GM23338 (cell line): ENCODE results near the gene ZBBX. TPM values are rescaled to one million over a fixed set of nuclear protein-coding genes. Genes with fewer than 3 reads are reported as not detected.

Source experiments
- ATAC-seq: fragments of 200-7000 bp; cut with Tn5 transposase; 3 replicates; pipeline ENCODE4 v1.9.1; 2020
- DNase-seq: peaks from one replicate; pipeline ENCODE4 v3.0.0-alpha.2; 2015; ENCODE audit warnings: low spot score
- H2AFZ ChIP-seq: fragments of 200-600 bp; sonication (generic); 2 replicates; pipeline ENCODE4 v1.8.0; 2016; ENCODE audit warnings: antibody characterized with exemption, mild to moderate bottlenecking, moderate library complexity
- H3F3A ChIP-seq: fragments of 200-600 bp; sonication (generic); replicated peaks from 2 replicates; pipeline ENCODE4 v1.8.0; 2017; ENCODE audit warnings: antibody characterized with exemption, mixed run types, low read depth
- H3K27ac ChIP-seq: fragments of 200-600 bp; sonication (generic); 2 replicates; pipeline ENCODE4 v1.6.1; 2016; ENCODE audit warnings: low read depth
- H3K27me3 ChIP-seq: fragments of 200-600 bp; sonication (generic); 2 replicates; pipeline ENCODE4 v1.8.0; 2016; ENCODE audit warnings: mild to moderate bottlenecking, mixed run types, moderate library complexity; ENCODE audit not compliant: insufficient read depth
- H3K36me3 ChIP-seq: fragments of 200-600 bp; sonication (generic); 2 replicates; pipeline ENCODE4 v1.8.0; 2016; ENCODE audit warnings: mild to moderate bottlenecking; ENCODE audit not compliant: insufficient read depth
- H3K4me1 ChIP-seq: fragments of 200-600 bp; sonication (generic); 2 replicates; pipeline ENCODE4 v1.8.0; 2016; ENCODE audit warnings: mild to moderate bottlenecking, moderate library complexity; ENCODE audit not compliant: insufficient read depth
- H3K4me2 ChIP-seq: fragments of 200-600 bp; sonication (generic); 2 replicates; pipeline ENCODE4 v1.7.1; 2017; ENCODE audit warnings: mixed run types
- H3K4me3 ChIP-seq: fragments of 200-600 bp; sonication (generic); 2 replicates; pipeline ENCODE4 v1.6.1; 2016; ENCODE audit warnings: mixed run types
- H3K79me2 ChIP-seq: fragments of 200-600 bp; sonication (generic); replicated peaks from 2 replicates; pipeline ENCODE4 v1.8.0; 2017; ENCODE audit warnings: mild to moderate bottlenecking; ENCODE audit not compliant: insufficient read depth
- H3K9me2 ChIP-seq: fragments of 200-600 bp; sonication (generic); 2 replicates; pipeline ENCODE4 v1.8.0; 2017; ENCODE audit not compliant: insufficient read depth
- H4K20me1 ChIP-seq: fragments of 200-600 bp; sonication (generic); replicated peaks from 2 replicates; pipeline ENCODE4 v1.8.0; 2017; ENCODE audit warnings: mild to moderate bottlenecking; ENCODE audit not compliant: insufficient read depth
- H3K27ac Mint-ChIP-seq: 2 replicates; pipeline ENCODE4 v1.8.0; 2020; ENCODE audit warnings: inconsistent platforms, mild to moderate bottlenecking, moderate library complexity, mixed read lengths
- H3K27me3 Mint-ChIP-seq: 3 replicates; pipeline ENCODE4 v1.8.0; 2022; ENCODE audit warnings: low read depth, mild to moderate bottlenecking, moderate library complexity, mixed read lengths, inconsistent platforms; ENCODE audit not compliant: insufficient read depth, poor library complexity
- H3K36me3 Mint-ChIP-seq: 3 replicates; pipeline ENCODE4 v1.8.0; 2021; ENCODE audit warnings: low read depth, mild to moderate bottlenecking, inconsistent platforms, moderate library complexity, mixed read lengths
- H3K4me1 Mint-ChIP-seq: 3 replicates; pipeline ENCODE4 v1.8.0; 2020; ENCODE audit warnings: mild to moderate bottlenecking, inconsistent platforms, mixed read lengths
- H3K4me3 Mint-ChIP-seq: 3 replicates; pipeline ENCODE4 v1.8.0; 2021; ENCODE audit warnings: moderate library complexity, mild to moderate bottlenecking, inconsistent platforms, mixed read lengths
- H3K9me3 Mint-ChIP-seq: 3 replicates; pipeline ENCODE4 v1.8.0; 2020; ENCODE audit warnings: moderate library complexity, mild to moderate bottlenecking, inconsistent platforms, mixed read lengths
- EZH2phosphoT487 ChIP-seq: fragments of 200-600 bp; sonication (generic); IDR thresholded peaks from one replicate; pipeline ENCODE4 v1.8.1; 2018; ENCODE audit warnings: antibody characterized with exemption; ENCODE audit not compliant: unreplicated experiment
- JUNB ChIP-seq: IDR thresholded peaks from one replicate; pipeline ENCODE4 v1.6.1; 2016; ENCODE audit warnings: antibody characterized with exemption; ENCODE audit not compliant: unreplicated experiment
- NANOG ChIP-seq: IDR thresholded peaks from 2 replicates; pipeline ENCODE4 v1.6.1; 2016; ENCODE audit warnings: antibody characterized with exemption, borderline replicate concordance
- POLR2AphosphoS5 ChIP-seq: IDR thresholded peaks from 2 replicates; pipeline ENCODE4 v1.6.1; 2016; ENCODE audit warnings: antibody characterized with exemption, low read depth
- ZNF331 ChIP-seq: fragments of 250-450 bp; sonication (Bioruptor Pico); IDR thresholded peaks from 2 replicates; pipeline ENCODE4 v1.5.0; 2020; ENCODE audit warnings: low read depth, mild to moderate bottlenecking, moderate library complexity
- polyA plus RNA-seq: library from polyadenylated mRNA; unstranded; fragments of >200 nt; fragmentation: Nextera tagmentation; extraction: Ambion mirVana; gene quantifications from 2 replicates; pipeline ENCODE4 v1.2.1, GENCODE V29; 2016
- total RNA-seq: library from RNA; depleted of rRNA; stranded (reverse); fragments of >200 nt; shearing (Covaris generic); gene quantifications from 2 replicates; pipeline ENCODE4 v1.2.3, GENCODE V29; 2014
- TF ChIP-seq, protein P1 (sequence below), 2 experiments: fragments of 200-600 bp in 1 of 2; sonication (generic) in 1 of 2; conservative IDR thresholded peaks; 2 replicates each; pipeline versions ENCODE4 v1.5.1 to v1.6.1; 2016 to 2017; ENCODE audit warnings: antibody characterized with exemption in 2 of 2, low read depth in 2 of 2, mild to moderate bottlenecking in 2 of 2, moderate library complexity in 1 of 2
- TF ChIP-seq, protein P2 (sequence below): fragments of 250-450 bp; sonication (Bioruptor Pico); IDR thresholded peaks from 2 replicates; pipeline ENCODE4 v1.5.0; 2020; ENCODE audit warnings: mild to moderate bottlenecking, moderate library complexity
- TF ChIP-seq, protein P3 (sequence below): IDR thresholded peaks from one replicate; pipeline ENCODE4 v1.6.1; 2018; ENCODE audit warnings: antibody characterized with exemption; ENCODE audit not compliant: unreplicated experiment

Gene ZBBX
- total and polyA plus RNA-seq, 2 experiments from 2014 or later, result 0.90 to 1.1 TPM

DNA sequence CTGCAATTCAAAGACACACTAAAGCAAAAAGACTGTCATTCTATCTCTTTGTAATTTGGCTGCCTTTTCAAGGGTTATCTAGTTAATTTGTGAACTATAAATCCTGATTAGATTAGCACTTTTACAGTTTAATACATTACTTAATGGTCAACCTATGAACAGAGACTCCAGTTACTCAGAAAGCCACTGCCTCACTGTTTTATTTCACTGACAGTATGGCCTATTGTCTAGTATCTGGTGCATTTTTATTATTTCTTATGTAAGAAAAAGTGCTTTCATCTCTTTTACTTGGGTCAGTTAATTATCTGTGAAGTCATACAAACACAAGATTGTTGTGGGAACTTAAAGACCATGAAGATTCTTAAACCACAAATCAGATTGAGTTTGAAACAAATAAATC, 133.8 kb downstream of the ZBBX start:
- H2AFZ ChIP-seq, result no peak overlapping the region
- H4K20me1 ChIP-seq, result no peaks in the 10 kb centered on the region
- H3K36me3 Mint-ChIP-seq, result no peaks in the 10 kb centered on the region; the same call in 2 of the 3 replicates
- TF ChIP-seq POLR2AphosphoS5 (no peak), JUNB (no peak), NANOG (no peak), ZNF331 (CRISPR knock-in tag) (no peak), EZH2phosphoT487 (no peak)
- TF ChIP-seq, protein P1, sequence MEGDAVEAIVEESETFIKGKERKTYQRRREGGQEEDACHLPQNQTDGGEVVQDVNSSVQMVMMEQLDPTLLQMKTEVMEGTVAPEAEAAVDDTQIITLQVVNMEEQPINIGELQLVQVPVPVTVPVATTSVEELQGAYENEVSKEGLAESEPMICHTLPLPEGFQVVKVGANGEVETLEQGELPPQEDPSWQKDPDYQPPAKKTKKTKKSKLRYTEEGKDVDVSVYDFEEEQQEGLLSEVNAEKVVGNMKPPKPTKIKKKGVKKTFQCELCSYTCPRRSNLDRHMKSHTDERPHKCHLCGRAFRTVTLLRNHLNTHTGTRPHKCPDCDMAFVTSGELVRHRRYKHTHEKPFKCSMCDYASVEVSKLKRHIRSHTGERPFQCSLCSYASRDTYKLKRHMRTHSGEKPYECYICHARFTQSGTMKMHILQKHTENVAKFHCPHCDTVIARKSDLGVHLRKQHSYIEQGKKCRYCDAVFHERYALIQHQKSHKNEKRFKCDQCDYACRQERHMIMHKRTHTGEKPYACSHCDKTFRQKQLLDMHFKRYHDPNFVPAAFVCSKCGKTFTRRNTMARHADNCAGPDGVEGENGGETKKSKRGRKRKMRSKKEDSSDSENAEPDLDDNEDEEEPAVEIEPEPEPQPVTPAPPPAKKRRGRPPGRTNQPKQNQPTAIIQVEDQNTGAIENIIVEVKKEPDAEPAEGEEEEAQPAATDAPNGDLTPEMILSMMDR (conservative IDR thresholded peaks at IDR 0.05; ENCODE audit: low read depth in 2 of 2), result no peak
- TF ChIP-seq, protein P2, sequence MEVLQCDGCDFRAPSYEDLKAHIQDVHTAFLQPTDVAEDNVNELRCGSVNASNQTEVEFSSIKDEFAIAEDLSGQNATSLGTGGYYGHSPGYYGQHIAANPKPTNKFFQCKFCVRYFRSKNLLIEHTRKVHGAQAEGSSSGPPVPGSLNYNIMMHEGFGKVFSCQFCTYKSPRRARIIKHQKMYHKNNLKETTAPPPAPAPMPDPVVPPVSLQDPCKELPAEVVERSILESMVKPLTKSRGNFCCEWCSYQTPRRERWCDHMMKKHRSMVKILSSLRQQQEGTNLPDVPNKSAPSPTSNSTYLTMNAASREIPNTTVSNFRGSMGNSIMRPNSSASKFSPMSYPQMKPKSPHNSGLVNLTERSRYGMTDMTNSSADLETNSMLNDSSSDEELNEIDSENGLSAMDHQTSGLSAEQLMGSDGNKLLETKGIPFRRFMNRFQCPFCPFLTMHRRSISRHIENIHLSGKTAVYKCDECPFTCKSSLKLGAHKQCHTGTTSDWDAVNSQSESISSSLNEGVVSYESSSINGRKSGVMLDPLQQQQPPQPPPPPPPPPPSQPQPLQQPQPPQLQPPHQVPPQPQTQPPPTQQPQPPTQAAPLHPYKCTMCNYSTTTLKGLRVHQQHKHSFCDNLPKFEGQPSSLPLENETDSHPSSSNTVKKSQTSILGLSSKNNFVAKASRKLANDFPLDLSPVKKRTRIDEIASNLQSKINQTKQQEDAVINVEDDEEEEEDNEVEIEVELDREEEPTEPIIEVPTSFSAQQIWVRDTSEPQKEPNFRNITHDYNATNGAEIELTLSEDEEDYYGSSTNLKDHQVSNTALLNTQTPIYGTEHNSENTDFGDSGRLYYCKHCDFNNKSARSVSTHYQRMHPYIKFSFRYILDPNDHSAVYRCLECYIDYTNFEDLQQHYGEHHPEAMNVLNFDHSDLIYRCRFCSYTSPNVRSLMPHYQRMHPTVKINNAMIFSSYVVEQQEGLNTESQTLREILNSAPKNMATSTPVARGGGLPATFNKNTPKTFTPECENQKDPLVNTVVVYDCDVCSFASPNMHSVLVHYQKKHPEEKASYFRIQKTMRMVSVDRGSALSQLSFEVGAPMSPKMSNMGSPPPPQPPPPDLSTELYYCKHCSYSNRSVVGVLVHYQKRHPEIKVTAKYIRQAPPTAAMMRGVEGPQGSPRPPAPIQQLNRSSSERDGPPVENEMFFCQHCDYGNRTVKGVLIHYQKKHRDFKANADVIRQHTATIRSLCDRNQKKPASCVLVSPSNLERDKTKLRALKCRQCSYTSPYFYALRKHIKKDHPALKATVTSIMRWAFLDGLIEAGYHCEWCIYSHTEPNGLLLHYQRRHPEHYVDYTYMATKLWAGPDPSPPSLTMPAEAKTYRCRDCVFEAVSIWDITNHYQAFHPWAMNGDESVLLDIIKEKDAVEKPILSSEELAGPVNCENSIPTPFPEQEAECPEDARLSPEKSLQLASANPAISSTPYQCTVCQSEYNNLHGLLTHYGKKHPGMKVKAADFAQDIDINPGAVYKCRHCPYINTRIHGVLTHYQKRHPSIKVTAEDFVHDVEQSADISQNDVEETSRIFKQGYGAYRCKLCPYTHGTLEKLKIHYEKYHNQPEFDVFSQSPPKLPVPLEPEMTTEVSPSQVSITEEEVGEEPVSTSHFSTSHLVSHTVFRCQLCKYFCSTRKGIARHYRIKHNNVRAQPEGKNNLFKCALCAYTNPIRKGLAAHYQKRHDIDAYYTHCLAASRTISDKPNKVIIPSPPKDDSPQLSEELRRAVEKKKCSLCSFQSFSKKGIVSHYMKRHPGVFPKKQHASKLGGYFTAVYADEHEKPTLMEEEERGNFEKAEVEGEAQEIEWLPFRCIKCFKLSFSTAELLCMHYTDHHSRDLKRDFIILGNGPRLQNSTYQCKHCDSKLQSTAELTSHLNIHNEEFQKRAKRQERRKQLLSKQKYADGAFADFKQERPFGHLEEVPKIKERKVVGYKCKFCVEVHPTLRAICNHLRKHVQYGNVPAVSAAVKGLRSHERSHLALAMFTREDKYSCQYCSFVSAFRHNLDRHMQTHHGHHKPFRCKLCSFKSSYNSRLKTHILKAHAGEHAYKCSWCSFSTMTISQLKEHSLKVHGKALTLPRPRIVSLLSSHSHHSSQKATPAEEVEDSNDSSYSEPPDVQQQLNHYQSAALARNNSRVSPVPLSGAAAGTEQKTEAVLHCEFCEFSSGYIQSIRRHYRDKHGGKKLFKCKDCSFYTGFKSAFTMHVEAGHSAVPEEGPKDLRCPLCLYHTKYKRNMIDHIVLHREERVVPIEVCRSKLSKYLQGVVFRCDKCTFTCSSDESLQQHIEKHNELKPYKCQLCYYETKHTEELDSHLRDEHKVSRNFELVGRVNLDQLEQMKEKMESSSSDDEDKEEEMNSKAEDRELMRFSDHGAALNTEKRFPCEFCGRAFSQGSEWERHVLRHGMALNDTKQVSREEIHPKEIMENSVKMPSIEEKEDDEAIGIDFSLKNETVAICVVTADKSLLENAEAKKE, result no peak
- TF ChIP-seq, protein P3, sequence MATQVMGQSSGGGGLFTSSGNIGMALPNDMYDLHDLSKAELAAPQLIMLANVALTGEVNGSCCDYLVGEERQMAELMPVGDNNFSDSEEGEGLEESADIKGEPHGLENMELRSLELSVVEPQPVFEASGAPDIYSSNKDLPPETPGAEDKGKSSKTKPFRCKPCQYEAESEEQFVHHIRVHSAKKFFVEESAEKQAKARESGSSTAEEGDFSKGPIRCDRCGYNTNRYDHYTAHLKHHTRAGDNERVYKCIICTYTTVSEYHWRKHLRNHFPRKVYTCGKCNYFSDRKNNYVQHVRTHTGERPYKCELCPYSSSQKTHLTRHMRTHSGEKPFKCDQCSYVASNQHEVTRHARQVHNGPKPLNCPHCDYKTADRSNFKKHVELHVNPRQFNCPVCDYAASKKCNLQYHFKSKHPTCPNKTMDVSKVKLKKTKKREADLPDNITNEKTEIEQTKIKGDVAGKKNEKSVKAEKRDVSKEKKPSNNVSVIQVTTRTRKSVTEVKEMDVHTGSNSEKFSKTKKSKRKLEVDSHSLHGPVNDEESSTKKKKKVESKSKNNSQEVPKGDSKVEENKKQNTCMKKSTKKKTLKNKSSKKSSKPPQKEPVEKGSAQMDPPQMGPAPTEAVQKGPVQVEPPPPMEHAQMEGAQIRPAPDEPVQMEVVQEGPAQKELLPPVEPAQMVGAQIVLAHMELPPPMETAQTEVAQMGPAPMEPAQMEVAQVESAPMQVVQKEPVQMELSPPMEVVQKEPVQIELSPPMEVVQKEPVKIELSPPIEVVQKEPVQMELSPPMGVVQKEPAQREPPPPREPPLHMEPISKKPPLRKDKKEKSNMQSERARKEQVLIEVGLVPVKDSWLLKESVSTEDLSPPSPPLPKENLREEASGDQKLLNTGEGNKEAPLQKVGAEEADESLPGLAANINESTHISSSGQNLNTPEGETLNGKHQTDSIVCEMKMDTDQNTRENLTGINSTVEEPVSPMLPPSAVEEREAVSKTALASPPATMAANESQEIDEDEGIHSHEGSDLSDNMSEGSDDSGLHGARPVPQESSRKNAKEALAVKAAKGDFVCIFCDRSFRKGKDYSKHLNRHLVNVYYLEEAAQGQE, result no peak
- H3K36me3 ChIP-seq, result no peaks in the 10 kb centered on the region
- no peak overlapping the region for H3K27ac Mint-ChIP-seq
- peaks cover 3% of the 10 kb centered on the region; the same call in 1 of the 2 replicates for H3K9me2 ChIP-seq
- no peaks in the 10 kb centered on the region for H3K9me3 Mint-ChIP-seq
- H3K4me1 ChIP-seq, result peaks cover 10% of the 10 kb centered on the region
- no peak overlapping the region for H3K4me3 ChIP-seq
- H3K27me3 Mint-ChIP-seq, result no peaks in the 10 kb centered on the region
- no peaks in the 10 kb centered on the region for H3K79me2 ChIP-seq
- H3K4me2 ChIP-seq, result no peak overlapping the region
- DNase-seq (no peak), ATAC-seq (no peak)
- no peaks in the 10 kb centered on the region for H3F3A ChIP-seq
- H3K4me1 Mint-ChIP-seq, result peaks cover 6% of the 10 kb centered on the region
- H3K27me3 ChIP-seq, result no peaks in the 10 kb centered on the region
- H3K4me3 Mint-ChIP-seq, result no peak overlapping the region
- no peak overlapping the region for H3K27ac ChIP-seq
